ENCODE results near the gene FAXDC2.

Gene FAXDC2

GRCh38 chr5:154871734-154872133 lies 21.3 kb upstream of the FAXDC2 start:
- TF ChIP-seq POLR2A (IDR thresholded peaks at IDR 0.05; ENCODE audit: low read depth, low read length), result no peak
- FAIRE-seq (no peak), DNase-seq (ENCODE audit: insufficient read length, low spot score) (no peak)

GRCh38 chr5:154868702-154869101 lies 18.3 kb upstream of the FAXDC2 start:
- FAIRE-seq, result no peak
- no peak for TF ChIP-seq POLR2A (IDR thresholded peaks at IDR 0.05; ENCODE audit: low read depth, low read length)

DNA sequence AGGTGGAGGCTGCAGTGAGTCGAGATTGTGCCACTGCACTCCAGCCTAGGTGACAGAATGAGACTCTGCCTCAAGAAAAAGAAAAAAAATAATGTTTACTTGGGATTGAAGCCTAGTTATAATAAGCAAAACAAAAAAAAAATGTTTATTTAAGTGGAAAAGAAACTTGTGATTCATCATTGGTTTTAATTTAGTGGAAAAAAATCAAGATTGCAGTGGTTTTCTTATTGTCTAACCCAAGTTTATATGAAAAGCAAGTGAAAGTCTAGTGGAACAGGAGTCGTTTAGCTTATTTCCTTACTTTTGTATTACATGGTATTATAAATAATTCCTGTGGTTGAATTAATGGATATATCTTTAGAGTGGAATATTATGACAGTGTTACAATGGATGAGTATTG lies 16.4 kb upstream of the FAXDC2 start:
- DNase-seq (ENCODE audit: insufficient read length, low spot score) (no peak), FAIRE-seq (no peak)
- TF ChIP-seq POLR2A (IDR thresholded peaks at IDR 0.05; ENCODE audit: low read depth, low read length), result no peak

More at GRCh38 chr5:154868702-154869101, 18.3 kb upstream of the FAXDC2 start:
- no peak for DNase-seq (ENCODE audit: insufficient read length, low spot score)

GRCh38 chr5:154865466-154866184 lies 15.2 kb upstream of the FAXDC2 start:
- no peak for DNase-seq (ENCODE audit: insufficient read length, low spot score)
- no peak for FAIRE-seq
- no peak for TF ChIP-seq POLR2A (IDR thresholded peaks at IDR 0.05; ENCODE audit: low read depth, low read length)

DNA sequence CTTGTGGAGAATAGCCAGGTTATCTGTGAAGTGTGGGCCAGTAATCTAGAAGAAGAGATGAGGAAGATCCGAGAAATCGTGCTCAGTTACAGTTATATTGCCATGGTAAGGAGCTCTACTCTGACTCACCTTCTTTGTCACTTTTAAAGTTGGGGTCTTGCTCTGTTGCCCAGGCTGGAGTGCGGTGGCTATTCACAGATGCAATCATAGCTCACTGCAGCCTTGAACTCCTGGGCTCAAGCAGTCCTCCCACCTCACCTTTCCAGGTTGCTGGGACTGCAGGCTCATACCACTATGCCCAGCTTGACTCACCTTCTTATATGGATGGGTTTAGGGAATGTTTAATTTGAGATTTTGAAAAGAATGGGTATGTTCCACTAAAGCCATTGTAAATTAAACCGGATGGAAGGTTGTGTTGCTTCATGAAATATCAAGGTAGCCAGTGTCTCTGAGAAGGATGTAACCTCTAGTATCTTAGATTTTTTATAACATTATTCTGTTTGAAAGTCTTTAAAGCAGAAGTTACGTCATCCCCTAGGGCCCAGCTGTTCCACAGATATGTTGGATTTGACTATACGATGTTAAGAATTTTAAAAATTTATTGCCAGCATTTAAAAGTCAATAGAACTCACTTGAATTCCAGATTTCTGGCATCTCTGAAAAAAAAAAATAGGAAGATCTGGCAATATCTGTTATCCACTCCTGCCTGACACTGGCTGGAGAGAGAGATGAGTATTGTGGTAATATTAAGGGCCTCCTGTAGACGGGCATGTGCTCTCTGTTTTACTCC lies 13.1 kb upstream of the FAXDC2 start:
- no peak for FAIRE-seq
- TF ChIP-seq POLR2A (IDR thresholded peaks at IDR 0.05; ENCODE audit: low read depth, low read length), result no peak
- DNase-seq (ENCODE audit: insufficient read length, low spot score), result no peak

DNA sequence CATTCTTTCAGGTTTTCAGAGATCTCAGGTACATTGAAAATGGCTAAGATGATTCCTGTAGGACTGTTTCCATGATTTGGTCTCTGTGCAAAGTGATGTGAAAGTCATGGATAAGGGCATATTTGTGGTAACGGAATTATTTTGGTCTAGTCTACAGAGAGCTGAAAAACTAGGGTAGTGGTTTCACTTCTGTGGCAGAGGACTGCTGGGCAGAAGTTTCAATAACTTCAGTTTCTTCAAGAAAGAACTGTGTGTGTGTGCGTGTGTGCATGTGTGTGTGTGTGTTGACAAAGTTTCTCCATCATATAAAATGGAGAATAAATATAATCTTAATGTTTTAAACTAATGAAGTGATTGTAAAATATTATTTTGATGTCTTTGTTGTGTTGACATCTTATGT lies 12.4 kb upstream of the FAXDC2 start:
- FAIRE-seq (no peak), DNase-seq (ENCODE audit: insufficient read length, low spot score) (no peak)
- no peak for TF ChIP-seq POLR2A (IDR thresholded peaks at IDR 0.05; ENCODE audit: low read depth, low read length)

- no peak for FAIRE-seq
- no peak for DNase-seq (ENCODE audit: insufficient read length, low spot score)
- TF ChIP-seq POLR2A (IDR thresholded peaks at IDR 0.05; ENCODE audit: low read depth, low read length), result no peak
Measured at GRCh38 chr5:154861946-154862345, 11.5 kb upstream of the FAXDC2 start.

DNA sequence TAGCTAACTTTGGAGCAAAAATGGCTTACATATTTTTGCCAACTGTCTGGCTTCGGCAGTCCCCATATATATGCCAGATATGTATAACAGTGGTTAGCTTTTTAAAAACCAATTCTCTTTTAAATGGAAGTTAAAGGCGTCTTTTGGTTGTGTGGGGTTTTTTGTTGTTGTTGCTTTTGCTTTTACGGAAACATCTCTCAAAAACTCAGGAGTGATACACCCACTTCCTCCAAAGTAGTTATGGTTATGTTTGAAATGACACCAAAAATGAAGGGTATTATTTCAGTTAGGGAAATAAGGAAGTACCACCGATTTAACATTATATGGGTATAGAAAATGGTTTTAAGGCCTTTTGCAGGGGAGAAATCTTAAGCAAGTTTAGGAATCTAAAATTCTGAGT lies 10.4 kb upstream of the FAXDC2 start:
- TF ChIP-seq POLR2A (IDR thresholded peaks at IDR 0.05; ENCODE audit: low read depth, low read length), result no peak
- FAIRE-seq (no peak), DNase-seq (ENCODE audit: insufficient read length, low spot score) (no peak)

GRCh38 chr5:154860123-154860522 lies 9.7 kb upstream of the FAXDC2 start:
- no peak for TF ChIP-seq POLR2A (IDR thresholded peaks at IDR 0.05; ENCODE audit: low read depth, low read length)
- no peak for FAIRE-seq
- no peak for DNase-seq (ENCODE audit: insufficient read length, low spot score)

DNA sequence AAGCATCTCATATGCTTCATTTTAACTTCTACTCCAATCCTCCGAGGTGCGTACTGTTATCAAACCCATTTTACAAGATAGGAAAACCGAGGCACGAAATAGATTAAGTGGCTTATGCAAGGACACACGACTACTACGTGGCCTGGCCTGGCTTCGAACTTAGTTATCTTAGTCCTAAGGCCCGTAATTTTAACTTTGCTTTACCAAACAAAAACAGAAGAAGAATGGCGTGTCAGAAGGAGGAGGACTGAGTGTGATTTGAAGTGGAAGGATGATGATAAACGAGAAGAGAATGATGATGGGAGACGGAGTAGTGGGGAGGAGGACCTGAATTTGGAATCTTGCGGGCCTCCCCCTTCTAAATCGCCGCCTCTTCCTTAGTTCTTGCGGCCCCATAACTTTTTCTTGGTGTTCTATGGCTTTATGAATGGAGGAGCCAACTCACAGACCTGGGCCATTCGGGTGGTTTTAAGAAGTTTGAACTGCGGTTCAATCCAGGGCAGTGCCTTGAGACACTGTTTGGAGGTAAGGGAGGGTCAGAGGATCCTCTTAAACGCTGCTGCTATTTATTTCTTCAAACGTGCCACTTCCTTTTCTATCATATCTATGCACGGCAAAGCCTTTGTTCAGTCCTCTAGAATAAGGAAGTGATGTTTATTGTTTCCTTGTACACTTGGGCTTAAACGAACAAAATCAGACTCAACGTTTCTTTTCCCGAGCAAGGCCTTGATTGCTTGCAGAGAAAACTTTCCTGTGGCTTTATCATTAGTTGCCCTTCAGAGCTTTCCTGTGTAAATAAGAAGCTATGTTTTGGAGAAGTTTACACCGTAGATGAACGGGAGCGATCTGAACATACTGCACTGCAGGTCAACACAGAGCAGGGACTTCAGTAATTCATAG lies 8.8 kb upstream of the FAXDC2 start:
- DNase-seq (ENCODE audit: insufficient read length, low spot score) (no peak), FAIRE-seq (no peak)
- TF ChIP-seq POLR2A (IDR thresholded peaks at IDR 0.05; ENCODE audit: low read depth, low read length), result no peak

GRCh38 chr5:154858297-154858971 lies 8.0 kb upstream of the FAXDC2 start, which contains the start of gene CNOT8:
TSS of gene CNOT8 (plus strand) at chr5:154858627. CDS start at chr5:154863279, 4,652 bp downstream.
- peak; percentile 81; the same call in 1 of the 2 replicates for TF ChIP-seq POLR2A (IDR thresholded peaks at IDR 0.05; ENCODE audit: low read depth, low read length)
- peak; percentile 73 for DNase-seq (ENCODE audit: insufficient read length, low spot score)
- no peak for FAIRE-seq

DNA sequence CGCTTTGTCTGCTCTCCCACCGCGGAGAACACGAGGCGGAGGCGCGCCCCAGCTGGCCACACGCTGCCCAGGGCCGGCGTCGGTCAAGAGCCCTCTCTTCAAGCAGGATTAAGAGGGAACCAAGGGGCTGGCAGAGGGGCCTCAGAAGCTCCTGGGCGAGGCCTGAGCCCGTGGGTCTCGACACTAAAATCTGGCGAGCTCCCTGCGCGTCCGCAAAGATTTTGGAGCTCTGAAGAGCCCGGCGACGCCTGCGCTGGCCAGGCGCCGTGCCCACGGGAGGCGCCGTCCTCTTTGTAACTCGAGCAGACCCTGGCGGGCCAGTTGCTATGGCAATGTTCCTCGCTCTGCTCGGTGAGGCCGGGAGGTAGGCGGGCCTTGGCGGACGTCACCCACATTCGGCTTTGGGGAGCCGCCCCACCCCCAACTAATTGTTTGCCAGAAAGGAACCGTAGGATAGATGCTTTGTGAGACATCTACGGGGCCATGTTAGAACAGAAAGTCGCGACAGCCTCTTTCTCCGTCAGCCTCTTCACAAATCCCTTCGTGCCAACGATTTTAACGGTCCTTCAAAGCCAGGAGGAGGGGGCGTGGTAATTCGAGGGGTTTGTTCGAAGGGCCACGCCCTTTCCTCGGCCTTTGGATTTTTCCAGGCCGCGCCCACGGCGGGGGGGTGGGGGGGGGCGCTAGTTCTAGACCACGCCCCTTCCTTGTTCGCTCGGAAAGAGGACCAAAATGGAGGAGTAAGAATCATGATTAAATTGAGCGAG lies 7.3 kb upstream of the FAXDC2 start:
- TF ChIP-seq POLR2A (IDR thresholded peaks at IDR 0.05; ENCODE audit: low read depth, low read length), result peak; percentile 77
- DNase-seq (ENCODE audit: insufficient read length, low spot score), result peak; percentile 84
- no peak for FAIRE-seq

- DNase-seq (ENCODE audit: insufficient read length, low spot score), result no peak
- no peak for TF ChIP-seq POLR2A (IDR thresholded peaks at IDR 0.05; ENCODE audit: low read depth, low read length)
- no peak for FAIRE-seq
Measured at GRCh38 chr5:154851351-154851750, 948 bp upstream of the FAXDC2 start.
